ENCODE measurements around the gene CASQ1. TPM values are rescaled to one million over a fixed set of nuclear protein-coding genes. Genes with fewer than 3 reads are reported as not detected.

Gene CASQ1
- total RNA-seq, 1 experiment from 2014 or later: not detected

DNA sequence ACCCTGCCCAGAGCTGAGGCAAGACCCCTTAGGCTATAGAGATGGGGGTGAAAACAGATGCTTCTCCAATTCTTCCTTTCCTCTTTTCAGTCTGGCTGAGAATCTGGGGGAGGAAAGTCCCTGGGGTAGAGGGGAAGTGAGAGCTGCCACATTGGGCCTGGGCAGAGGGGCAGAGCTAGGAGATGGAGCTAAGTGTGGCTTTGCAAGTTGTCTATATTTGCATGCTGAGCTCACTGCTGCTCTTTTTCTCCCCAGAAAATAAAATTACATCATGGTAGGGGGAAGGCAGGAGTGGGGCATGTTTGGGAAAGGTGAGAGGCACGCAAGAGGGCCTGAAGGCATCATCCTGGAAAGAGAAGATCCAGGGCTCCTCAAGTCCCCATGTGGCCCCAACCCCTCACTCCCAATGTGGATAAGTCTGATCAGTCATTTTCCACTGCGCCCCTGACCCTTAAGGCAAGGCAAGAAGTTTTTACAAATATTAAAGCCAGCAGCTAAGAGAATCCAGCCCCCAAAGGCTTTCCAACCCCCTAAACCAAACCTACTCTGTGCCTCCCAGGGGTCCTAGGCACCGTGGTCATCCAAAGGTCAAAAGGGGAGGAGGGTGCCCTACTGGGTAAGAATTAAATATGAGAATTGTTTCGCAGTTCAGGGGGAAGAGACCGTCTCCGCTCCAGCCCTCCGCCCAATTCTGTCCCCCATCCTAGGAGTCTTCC, 14.3 kb downstream of the CASQ1 start:
- Mint-ChIP-seq H3K4me1 (ENCODE audit: insufficient read depth, unreplicated experiment) (peaks cover 25% of the 10 kb centered on the region), H3K36me3 (ENCODE audit: insufficient read depth, unreplicated experiment) (peaks cover 18% of the 10 kb centered on the region), H3K9me3 (ENCODE audit: unreplicated experiment) (no peaks in the 10 kb centered on the region), H3K4me3 (ENCODE audit: unreplicated experiment) (peak overlapping the region; percentile 82), H3K27ac (ENCODE audit: low read depth, unreplicated experiment) (peak overlapping the region; percentile 17), H3K27me3 (ENCODE audit: insufficient read depth, unreplicated experiment) (no peaks in the 10 kb centered on the region)
- POLR2A ChIA-PET: interaction anchor here (0.6 to 4.7 kb wide), 8 partner anchors 13 to 130 kb away, joined by 3 to 29 read pairs (median 8); partner anchors contain the start of genes DCAF8, IGSF8 and PEX19
- TF ChIP-seq, protein P1, sequence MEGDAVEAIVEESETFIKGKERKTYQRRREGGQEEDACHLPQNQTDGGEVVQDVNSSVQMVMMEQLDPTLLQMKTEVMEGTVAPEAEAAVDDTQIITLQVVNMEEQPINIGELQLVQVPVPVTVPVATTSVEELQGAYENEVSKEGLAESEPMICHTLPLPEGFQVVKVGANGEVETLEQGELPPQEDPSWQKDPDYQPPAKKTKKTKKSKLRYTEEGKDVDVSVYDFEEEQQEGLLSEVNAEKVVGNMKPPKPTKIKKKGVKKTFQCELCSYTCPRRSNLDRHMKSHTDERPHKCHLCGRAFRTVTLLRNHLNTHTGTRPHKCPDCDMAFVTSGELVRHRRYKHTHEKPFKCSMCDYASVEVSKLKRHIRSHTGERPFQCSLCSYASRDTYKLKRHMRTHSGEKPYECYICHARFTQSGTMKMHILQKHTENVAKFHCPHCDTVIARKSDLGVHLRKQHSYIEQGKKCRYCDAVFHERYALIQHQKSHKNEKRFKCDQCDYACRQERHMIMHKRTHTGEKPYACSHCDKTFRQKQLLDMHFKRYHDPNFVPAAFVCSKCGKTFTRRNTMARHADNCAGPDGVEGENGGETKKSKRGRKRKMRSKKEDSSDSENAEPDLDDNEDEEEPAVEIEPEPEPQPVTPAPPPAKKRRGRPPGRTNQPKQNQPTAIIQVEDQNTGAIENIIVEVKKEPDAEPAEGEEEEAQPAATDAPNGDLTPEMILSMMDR (IDR thresholded peaks at IDR 0.05; ENCODE audit: unreplicated experiment): no peak
- no TSS peak for BruUV-seq (replicated peaks)
- CTCF ChIA-PET: interaction anchor here (0.7 to 11.6 kb wide), 12 partner anchors 14 to 872 kb away, joined by 3 to 124 read pairs (median 5); partner anchors contain the start of gene CASQ1
- intact Hi-C loops (cut with micrococcal nuclease): loop anchor here (5.0 kb wide), 1 partner anchor 48 kb away; no protein-coding TSS in a partner anchor
- no peak for DNase-seq (ENCODE audit: unreplicated experiment)

DNA sequence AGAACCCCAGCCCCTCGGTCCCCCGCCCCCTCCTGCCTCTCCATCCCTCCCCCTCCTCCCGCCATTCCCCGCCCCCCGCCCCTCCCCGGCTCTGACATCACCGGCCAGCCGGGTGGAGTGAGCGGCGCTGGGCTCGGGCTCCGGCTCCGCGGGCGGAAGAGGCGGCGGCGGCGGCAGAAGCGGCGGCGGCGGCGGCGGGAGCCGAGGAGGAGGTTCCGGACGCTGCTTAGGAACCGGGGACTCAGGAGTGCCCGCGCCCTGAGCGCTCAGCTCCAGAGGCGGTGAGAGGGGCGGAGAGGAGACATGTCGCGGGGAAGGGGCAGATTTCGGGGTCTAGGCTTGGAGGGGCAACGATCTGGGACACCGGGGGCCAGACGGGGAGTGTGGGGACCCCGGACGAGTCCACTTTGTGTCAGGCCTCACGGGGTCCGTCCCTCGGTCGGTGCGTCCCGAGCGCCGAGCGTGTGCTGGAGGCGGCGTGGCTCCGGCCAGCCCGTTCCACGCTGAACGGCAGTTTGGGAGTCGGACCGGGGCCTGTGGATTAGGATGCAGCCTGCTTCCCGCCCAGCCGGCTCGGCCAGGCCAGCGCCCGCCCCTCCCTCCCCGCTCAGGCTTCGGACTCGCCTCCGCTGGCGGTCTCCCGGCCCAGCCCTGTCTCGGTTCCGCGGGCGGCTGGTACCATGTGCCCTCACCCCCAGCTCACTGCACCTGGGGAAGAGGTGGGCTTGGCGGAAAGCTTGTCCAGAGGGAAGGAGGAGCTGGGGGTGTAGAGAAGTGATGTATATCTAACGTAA, 15.1 kb downstream of the CASQ1 start, which contains the start of gene PEA15:
Gene PEA15, plus strand, starts transcription at position 143 of the 794 bp plus-strand sequence. CDS start 6,161 bp downstream, outside the sequence.
- no peaks in the 10 kb centered on the region for H3K27me3 Mint-ChIP-seq (ENCODE audit: insufficient read depth, unreplicated experiment)
- H3K4me1 Mint-ChIP-seq (ENCODE audit: insufficient read depth, unreplicated experiment): peaks cover 25% of the 10 kb centered on the region
- BruUV-seq (replicated peaks): no TSS peak
- TF ChIP-seq, protein P1 (IDR thresholded peaks at IDR 0.05; ENCODE audit: unreplicated experiment): no peak
- POLR2A ChIA-PET: interaction anchor here (0.6 to 4.7 kb wide), 13 partner anchors 10 to 131 kb away, joined by 3 to 29 read pairs (median 4); partner anchors contain the start of genes CASQ1, DCAF8, IGSF8 and PEX19
- CTCF ChIA-PET: interaction anchor here (0.6 to 11.6 kb wide), 15 partner anchors 11 to 871 kb away, joined by 3 to 124 read pairs (median 4); partner anchors contain the start of genes CASQ1 and DUSP23
- peak within 1 kb of the TSS; percentile 82 for H3K4me3 Mint-ChIP-seq (ENCODE audit: unreplicated experiment)
- H3K36me3 Mint-ChIP-seq (ENCODE audit: insufficient read depth, unreplicated experiment): peaks cover 13% of the 10 kb centered on the region
- no peaks in the 10 kb centered on the region for H3K9me3 Mint-ChIP-seq (ENCODE audit: unreplicated experiment)
- peak; percentile 75 for DNase-seq (ENCODE audit: unreplicated experiment)
- H3K27ac Mint-ChIP-seq (ENCODE audit: low read depth, unreplicated experiment): peak within 1 kb of the TSS; percentile 17
- intact Hi-C loops (cut with micrococcal nuclease): loop anchor here (5.0 kb wide), 1 partner anchor 47 kb away; no protein-coding TSS in a partner anchor

DNA sequence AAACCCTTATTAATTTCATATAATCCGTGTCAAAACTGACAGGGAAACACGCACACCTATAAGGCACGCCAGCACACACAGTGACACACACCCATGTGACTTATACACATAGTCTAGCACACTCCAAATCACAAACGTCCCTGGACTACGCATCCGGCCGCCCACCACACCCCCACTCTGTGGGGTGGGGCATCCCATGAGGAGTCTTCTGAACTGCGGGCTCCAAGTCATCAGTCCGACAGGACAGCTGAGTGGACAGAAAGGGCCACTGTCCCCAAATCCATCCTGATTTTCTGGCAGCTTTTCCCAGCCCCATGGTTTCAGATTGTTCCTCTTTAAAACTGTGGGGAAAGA, 15.6 kb downstream of the CASQ1 start:
- H3K4me1 Mint-ChIP-seq (ENCODE audit: insufficient read depth, unreplicated experiment): peaks cover 25% of the 10 kb centered on the region
- H3K4me3 Mint-ChIP-seq (ENCODE audit: unreplicated experiment): peak overlapping the region; percentile 82
- H3K27ac Mint-ChIP-seq (ENCODE audit: low read depth, unreplicated experiment): peak overlapping the region; percentile 17
- DNase-seq (ENCODE audit: unreplicated experiment): peak; percentile 60
- no peaks in the 10 kb centered on the region for H3K27me3 Mint-ChIP-seq (ENCODE audit: insufficient read depth, unreplicated experiment)
- ChIA-PET POLR2A (interaction anchor here (0.7 to 4.7 kb wide), 12 partner anchors 10 to 109 kb away, joined by 3 to 29 read pairs (median 4); partner anchors contain the start of genes CASQ1, DCAF8, IGSF8 and PEX19), CTCF (interaction anchor here (0.6 to 11.6 kb wide), 12 partner anchors 10 to 425 kb away, joined by 3 to 124 read pairs (median 6); partner anchors contain the start of genes CASQ1 and DUSP23)
- TSS peak; percentile 32 for BruUV-seq (replicated peaks)
- no peaks in the 10 kb centered on the region for H3K9me3 Mint-ChIP-seq (ENCODE audit: unreplicated experiment)
- peaks cover 15% of the 10 kb centered on the region for H3K36me3 Mint-ChIP-seq (ENCODE audit: insufficient read depth, unreplicated experiment)
- TF ChIP-seq, protein P1 (IDR thresholded peaks at IDR 0.05; ENCODE audit: unreplicated experiment): no peak
- intact Hi-C loops (cut with micrococcal nuclease): loop anchor here (5.0 kb wide), 1 partner anchor 46 kb away; no protein-coding TSS in a partner anchor

Data from MCF 10A (cell line).